GM08714 (cell line): Measurements from ENCODE around the gene NCL.
"Not testable (repeated sequence)": the region's sequence is repeated elsewhere in the genome, so short reads cannot be mapped to it uniquely, and the experiment has no call there.

Experiments used
- H3K4me3 ChIP-seq: fragments of 200-500 bp; sonication (Bioruptor generic); 2 replicates; pipeline ENCODE4 v1.5.1; 2014; ENCODE audit warnings: mild to moderate bottlenecking, low read length, inconsistent platforms
- ZNF274 ChIP-seq: IDR thresholded peaks from 2 replicates; pipeline ENCODE4 v1.6.1; 2012; ENCODE audit warnings: mild to moderate bottlenecking, low read depth, low read length

Gene NCL

DNA sequence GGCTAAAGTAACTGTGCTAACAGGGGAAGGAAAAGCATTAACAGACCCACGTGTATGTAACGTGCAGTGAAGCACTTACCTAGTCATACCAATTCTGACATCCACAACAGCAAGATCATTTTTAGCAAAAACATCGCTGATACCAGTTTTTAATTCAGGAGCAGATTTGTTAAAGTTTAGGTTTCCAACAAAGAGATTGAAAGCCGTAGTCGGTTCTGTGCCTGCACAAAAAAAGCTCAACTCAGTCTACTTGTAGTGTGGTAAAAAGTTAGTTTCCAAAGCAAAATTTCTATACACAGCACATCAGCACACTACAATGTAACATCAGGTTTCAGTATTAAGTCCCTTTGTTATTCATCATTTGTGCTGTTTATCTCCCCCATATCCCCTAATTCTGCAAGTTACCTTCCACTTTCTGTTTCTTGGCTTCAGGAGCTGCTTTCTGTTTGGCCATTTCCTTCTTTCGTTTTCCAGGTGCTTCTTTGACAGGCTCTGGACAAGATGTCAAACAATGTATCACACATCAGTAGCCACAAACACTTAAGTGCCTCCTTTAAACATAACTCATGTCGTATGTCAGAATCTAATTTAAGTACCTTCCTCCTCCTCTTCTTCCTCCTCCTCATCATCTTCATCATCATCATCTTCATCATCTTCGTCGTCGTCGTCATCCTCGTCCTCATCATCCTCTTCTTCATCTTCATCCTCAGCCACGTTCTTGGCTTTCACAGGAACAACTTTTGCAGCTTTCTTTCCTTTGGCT lies 4.0 kb downstream of the NCL start:
- TF ChIP-seq ZNF274: no peak
- H3K4me3 ChIP-seq: no peak overlapping the region

DNA sequence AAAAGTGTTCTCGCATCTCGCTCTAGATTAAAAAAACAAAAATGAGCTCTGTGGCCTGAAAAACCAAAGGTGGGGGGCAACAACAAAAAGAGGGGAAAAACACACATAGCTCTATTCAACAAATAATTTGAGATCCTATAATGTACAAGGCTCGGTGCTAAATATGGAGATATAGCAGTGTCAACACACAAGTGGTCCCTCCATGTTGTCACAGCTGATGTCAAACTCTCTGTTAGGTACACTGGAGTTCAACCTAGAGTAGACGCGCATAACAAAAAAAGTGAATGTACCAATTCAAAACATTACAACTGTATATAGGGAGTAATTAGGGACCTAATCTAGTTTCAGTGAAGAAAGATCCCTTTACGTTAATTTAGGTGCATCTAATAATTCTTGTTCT lies 5.9 kb downstream of the NCL start:
- no peak for TF ChIP-seq ZNF274
- H3K4me3 ChIP-seq: no peak overlapping the region

DNA sequence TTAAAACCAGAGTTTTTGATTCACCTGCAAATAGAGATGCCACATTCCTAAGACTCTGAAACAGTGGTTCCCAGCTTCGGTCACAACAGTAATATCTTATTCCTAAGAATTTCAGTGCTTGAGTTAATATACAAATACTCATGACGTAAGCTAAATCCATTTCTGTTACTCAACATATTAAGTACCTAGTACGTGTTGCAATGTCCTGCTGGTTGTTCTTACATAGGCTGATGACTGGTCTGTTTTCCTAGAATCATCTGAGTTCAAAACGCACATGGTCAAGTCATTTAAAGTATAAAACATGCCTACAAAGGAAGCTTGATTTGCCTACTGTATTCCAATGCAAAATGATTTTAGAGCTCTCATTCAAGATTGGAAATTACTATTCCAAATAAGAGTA lies 7.2 kb downstream of the NCL start:
- TF ChIP-seq ZNF274: no peak
- no peak overlapping the region for H3K4me3 ChIP-seq

DNA sequence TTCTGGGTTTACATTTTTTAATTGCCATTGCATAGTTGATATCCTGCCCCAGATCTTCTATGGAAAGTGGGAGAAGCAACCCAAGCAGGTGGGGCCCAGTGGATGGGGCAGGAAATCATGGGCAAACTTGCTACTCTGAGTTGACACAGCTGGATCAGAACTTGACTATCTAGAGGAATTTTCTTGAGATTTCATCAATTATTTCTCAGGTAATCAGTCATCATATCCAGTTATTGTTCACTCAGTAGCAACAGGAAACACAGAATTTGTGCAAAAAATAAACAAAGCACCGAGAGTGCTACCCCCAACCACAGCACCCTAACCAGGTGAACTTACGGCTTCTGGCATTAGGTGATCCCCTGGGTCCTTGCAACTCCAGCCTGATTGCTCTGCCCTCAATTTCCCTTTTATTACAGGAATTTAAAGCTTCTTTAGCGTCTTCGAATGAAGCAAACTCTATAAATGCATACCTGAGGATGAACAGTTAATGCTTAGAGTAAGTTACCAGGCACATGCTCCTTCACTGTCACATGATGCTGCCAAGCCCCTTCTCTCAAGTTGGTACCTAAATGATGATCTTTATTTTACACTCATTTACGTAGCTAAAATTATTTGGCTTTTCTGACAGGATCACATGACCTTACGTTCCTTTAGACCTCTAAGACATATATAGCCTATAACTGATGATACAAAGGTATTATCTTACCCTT lies 7.8 kb downstream of the NCL start:
- TF ChIP-seq ZNF274: no peak
- H3K4me3 ChIP-seq: no peak overlapping the region

DNA sequence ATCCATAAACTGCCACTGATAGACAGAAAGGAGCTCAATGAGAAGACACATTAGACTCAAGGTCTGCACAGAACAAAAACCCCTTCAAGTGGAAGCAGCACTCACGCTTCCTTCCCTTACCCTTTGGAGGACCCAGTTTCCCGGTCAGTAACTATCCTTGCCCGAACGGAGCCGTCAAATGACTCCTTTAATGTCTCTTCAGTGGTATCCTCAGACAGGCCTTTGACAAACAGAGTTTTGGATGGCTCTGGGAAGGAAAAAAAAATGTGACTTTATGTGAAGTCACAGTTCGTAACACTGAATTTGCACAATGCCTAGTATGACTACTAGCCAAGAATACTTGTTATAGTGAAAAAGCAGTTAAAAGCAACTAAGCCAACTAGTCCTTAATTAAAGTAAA lies 8.4 kb downstream of the NCL start:
- TF ChIP-seq ZNF274: no peak
- H3K4me3 ChIP-seq: no peak overlapping the region

DNA sequence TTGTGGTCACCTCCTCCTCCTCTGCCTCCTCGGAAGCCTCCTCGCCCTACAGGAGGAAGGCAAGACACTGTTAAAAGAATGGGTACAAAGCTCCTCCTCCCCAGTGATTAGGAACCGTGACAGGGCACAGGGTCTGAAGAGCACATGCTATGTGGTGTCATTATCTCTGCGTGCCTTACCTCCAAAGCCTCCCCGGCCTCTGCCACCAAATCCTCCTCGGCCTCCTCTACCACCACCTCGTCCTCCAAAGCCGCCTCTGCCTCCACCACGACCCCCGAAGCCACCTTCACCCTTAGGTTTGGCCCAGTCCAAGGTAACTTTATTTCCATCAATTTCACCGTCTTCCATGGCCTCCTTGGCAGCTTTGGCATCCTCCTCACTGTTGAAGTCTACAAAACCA lies 9.1 kb downstream of the NCL start:
- no peak for TF ChIP-seq ZNF274
- H3K4me3 ChIP-seq: no peak overlapping the region

DNA sequence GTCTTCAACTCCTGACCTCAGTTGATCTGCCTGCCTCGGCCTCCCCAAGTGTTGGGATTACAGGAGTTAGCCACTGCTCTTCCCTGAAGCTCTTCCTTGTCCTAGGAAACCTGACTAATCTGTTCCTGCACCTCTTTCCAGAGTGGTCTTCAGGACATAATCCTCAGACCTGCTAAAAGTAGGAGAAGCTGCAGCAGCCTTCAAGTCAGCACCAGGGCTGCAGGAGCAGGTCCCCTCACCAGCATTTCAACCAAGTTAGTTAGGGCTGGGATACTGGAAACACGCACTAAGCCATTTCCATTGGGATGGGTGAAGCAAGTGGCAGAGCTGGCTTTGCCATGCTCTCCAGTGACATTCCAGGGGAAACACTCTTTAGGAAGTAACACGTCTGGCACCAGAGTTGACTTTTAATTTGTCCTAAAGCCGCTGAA lies 9.9 kb downstream of the NCL start:
- TF ChIP-seq ZNF274: no peak
- no peak overlapping the region for H3K4me3 ChIP-seq

DNA sequence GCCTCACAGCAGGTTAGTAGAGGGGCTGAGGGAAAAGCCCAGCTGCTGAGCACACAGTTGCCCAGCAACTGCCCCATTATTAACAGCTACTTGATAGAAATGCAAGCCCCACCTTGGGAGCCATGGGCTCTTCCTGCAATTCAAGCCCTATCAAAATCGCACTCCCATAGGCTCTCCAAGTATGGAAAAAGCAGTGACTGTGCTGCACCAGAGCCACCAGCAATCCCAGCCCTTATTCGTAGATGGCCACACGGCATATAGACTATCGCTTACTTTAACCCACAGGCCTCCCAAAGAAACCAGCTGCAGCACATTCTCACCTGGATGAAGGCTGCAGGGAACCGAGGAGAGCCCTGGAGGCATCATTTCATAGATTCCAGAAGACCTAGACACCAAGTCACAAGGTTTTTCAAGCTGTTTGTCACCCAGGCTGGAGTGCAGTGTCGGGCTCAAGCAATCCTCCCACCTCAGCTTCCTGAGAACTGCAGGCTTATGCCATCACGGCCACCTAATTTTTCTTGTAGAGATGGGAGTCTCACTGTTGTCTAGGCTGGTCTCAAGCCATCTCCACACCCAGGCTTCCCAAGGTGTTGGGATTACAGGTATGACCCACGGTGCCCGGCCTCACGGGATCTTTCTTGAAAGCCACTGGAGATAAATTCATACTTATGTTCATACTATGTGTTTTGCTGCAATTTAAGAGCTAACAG lies 11.3 kb downstream of the NCL start:
- no peak for TF ChIP-seq ZNF274
- no peak overlapping the region for H3K4me3 ChIP-seq

DNA sequence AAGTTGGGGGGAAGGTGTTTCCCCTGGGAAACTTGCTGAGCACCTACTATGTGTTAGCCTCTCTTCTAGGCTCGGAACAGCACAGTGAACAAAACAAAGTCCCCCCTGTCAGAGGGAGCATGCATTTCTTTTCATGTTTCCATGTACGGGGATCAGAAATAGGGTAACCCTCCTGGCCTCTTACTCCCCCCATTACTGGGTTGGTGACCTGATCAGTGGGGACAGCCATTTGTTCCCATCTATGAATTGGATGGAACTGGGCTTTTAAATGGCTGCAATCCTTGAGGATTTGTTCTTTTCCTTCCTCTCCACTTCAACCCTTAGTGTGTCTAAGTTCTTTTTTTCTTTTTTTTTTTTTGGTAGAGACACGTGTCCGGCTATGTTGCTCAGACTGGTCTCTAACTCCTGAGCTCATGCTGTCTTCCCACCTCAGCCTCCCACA lies 13.7 kb downstream of the NCL start:
- no peak overlapping the region for H3K4me3 ChIP-seq
- no peak for TF ChIP-seq ZNF274

DNA sequence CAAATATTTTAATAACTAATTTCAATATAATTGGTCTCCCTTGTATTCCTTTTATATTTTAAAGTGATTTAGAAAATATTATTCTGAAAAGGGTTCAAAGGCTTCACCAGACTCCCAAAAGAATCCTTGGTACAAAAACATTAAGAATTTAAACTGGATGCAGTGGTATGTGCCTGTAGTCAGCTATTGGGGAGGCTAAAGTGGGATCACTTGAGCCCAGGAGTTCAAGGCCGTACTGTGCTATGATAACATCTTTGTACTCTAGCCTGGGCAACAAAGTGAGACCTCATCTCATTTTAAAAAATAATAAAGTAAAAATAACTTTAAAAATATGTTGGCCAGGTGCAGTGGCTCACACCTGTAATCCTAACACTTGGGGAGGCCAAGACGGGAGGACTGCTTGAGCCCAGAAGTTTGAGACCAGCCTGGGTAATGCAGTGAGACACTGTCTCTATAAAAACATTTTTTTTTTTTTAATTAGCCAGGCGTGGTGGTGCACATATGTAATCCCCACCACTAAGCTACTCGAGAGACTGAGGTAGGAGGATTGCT lies 14.7 kb downstream of the NCL start:
- no peak overlapping the region for H3K4me3 ChIP-seq
- no peak for TF ChIP-seq ZNF274

DNA sequence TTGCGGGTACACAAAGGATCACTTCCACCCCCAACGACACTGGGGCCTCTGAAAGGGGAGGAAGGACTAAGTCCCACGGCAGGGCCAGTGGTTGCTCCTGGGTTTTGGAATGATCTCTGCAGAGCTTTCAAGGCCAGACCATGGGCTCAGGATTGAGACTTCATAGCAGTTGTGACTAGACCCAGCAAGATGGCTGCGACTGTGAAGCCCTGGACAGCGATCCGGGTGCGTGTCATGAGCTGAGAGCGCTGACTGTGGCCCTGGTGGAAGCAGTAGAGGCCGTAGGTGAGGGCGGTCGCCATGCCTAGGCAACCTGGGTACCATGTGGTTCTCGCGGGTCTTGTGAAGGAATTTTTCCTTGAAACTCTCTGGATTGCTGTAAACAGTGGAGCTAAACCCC lies 27.3 kb downstream of the NCL start:
- no peak for TF ChIP-seq ZNF274
- no peak overlapping the region for H3K4me3 ChIP-seq

DNA sequence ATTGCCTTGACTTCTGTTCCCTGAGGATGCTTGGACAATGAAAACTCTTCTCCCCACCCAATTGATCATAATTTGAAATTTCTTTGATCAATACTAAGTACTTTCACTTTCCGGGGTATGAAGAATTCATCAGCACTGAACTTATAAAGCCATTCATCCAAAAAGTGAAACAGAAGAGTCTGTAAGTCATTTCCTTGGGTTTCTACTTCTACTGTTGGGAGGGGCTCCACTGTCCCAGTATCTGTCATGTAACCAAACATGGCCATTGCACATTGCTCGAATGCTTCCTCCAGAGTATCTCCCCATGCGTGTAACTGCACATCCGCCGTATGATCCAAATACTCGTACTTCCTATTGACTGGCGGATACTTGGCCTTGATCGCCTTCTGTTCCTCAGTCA lies 30.3 kb downstream of the NCL start:
- no peak for TF ChIP-seq ZNF274
- no peak overlapping the region for H3K4me3 ChIP-seq

DNA sequence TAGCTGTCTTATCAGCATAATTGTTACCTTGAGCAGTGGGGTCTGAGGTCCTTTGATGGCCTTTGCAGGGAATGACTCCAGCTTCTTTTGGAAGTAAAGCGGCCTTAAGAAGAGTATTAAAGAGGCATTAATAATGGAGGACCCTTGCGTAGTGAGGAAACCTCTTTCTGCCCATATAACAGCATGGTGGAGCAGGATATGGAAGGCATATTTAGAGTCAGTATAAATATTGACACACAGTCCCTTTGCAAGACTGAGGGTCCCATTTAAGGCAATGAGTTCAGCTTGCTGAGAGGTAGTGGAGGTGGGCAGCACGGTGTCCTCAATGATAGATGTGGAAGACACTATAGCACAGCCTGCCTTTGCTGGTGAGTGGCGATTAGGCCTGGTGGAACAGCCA lies 32.7 kb downstream of the NCL start:
- no peak for TF ChIP-seq ZNF274
- H3K4me3 ChIP-seq: no peak overlapping the region

DNA sequence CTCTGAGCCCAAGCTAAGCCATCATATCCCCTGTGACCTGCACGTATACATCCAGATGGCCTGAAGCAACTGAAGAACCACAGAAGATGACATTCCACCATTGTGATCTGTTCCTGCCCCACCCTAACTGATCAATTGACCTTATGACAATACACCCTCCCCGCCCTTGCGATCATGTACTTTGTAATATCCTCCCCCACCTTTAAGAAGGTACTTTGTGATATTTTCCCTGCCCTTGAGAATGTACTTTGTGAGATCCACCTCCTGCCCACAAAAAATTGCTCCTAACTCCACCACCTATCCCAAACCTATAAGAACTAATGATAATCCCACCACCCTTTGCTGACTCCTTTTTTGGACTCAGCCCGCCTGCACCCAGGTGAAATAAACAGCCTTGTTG lies 33.8 kb downstream of the NCL start:
- not testable (repeated sequence) for H3K4me3 ChIP-seq

DNA sequence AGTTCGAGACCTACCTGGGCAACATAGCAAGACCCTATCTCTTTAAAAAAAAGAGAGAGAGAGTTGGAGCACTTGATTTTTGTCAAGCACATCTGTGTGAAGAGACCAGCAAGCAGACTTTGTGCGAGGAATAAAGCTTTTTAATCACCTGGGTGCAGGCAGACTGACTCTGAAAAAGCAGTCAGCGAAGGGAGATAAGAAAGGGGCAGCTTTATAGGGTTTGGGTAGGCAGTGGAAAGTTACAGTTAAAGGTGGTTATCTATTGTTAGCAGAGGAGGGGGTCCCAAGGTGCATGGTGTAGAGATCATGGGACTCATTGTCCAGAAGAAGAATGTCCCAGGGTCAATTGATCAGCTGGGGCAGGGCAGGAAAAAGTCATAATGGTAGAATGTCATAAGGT lies 34.4 kb downstream of the NCL start:
- no peak overlapping the region for H3K4me3 ChIP-seq
- TF ChIP-seq ZNF274: no peak
